HCT116 (cell line): ENCODE measurements around the gene COA1. TPM values are rescaled to one million over a fixed set of nuclear protein-coding genes. Genes with fewer than 3 reads are reported as not detected.

Source experiments
- ATAC-seq: fragments of 200-7000 bp; cut with Tn5 transposase; 2 replicates; pipeline ENCODE4 v1.9.1; 2020; ENCODE audit warnings: mild to moderate bottlenecking, moderate library complexity
- BruUV-seq: library from RNA; stranded (reverse); fragments of 400-500 nt; replicated peaks from 2 replicates; lab custom pipeline; 2021; lab: Mats Ljungman, UMichigan
- CTCF ChIA-PET: fragments of 300-600 bp; sonication (Branson Sonifier 250); formaldehyde crosslinking; loops from one replicate; lab custom pipeline; 2021; ENCODE audit warnings: antibody characterized with exemption; lab: Charles Lee
- POLR2A ChIA-PET: fragments of 300-600, 350-600 bp; sonication (Branson Sonifier 250); formaldehyde crosslinking; loops from one replicate; lab custom pipeline; 2021; ENCODE audit warnings: antibody characterized with exemption; lab: Charles Lee
- RAD21 ChIA-PET, 2 experiments: fragments of 300-600 bp; sonication (Branson Sonifier 250); formaldehyde crosslinking; loops; one replicate each; lab custom pipeline; 2023; ENCODE audit warnings: low total read pairs in 2 of 2; ENCODE audit not compliant: uncharacterized antibody in 2 of 2, unreplicated experiment in 2 of 2, low non-redundant PET in 1 of 2; lab: Charles Lee
- DNase-seq: peaks from one replicate; pipeline ENCODE4 v3.0.0-alpha.2; 2010; ENCODE audit warnings: low read depth, low spot score
- H2AFZ ChIP-seq: fragments of 200-600 bp; shearing (Covaris generic), sonication (generic); 2 replicates; pipeline ENCODE4 v1.6.1; 2017; ENCODE audit warnings: low read depth, mixed run types, mixed read lengths, antibody characterized with exemption, low read length; ENCODE audit not compliant: poor library complexity, severe bottlenecking
- H3K27ac ChIP-seq: 2 replicates; pipeline ENCODE4 v1.5.1; 2012; ENCODE audit warnings: low read depth, low read length
- H3K27me3 ChIP-seq: fragments of 200-600 bp; sonication (generic); 2 replicates; pipeline ENCODE4 v1.6.1; 2016; ENCODE audit warnings: mixed run types, low read length, mixed read lengths; ENCODE audit not compliant: insufficient read depth
- H3K36me3 ChIP-seq, 2 experiments: fragments of 200-500 bp in 1 of 2; fragments of 200-600 bp in 1 of 2; sonication (Bioruptor generic) in 1 of 2; sonication (generic) in 1 of 2; 2 replicates each; pipeline versions ENCODE4 v1.5.1 to v1.6.1; 2014 to 2016; ENCODE audit warnings: low read length in 2 of 2, inconsistent platforms in 1 of 2, mixed read lengths in 1 of 2, mixed run types in 1 of 2; ENCODE audit not compliant: insufficient read depth in 2 of 2, control insufficient read depth in 1 of 2
- H3K4me1 ChIP-seq, 2 experiments: fragments of 200-600 bp in 1 of 2; sonication (generic) in 1 of 2; 2 replicates each; pipeline versions ENCODE4 v1.5.1 to v1.6.1; 2012 to 2017; ENCODE audit warnings: low read length in 2 of 2, inconsistent platforms in 1 of 2, mild to moderate bottlenecking in 1 of 2, mixed read lengths in 1 of 2, mixed run types in 1 of 2, moderate library complexity in 1 of 2; ENCODE audit not compliant: insufficient read depth in 2 of 2, control insufficient read depth in 1 of 2
- H3K4me2 ChIP-seq: fragments of 200-600 bp; sonication (generic); 2 replicates; pipeline ENCODE4 v1.6.1; 2017; ENCODE audit warnings: mixed run types, low read length, mixed read lengths
- H3K4me3 ChIP-seq, 2 experiments: fragments of 200-600 bp in 1 of 2; sonication (generic) in 1 of 2; replicated peaks in 1 of 2; 2 replicates each; pipeline ENCODE4 v1.5.1; 2011 to 2016; ENCODE audit warnings: low read length in 2 of 2, control low read depth in 1 of 2, low read depth in 1 of 2, mild to moderate bottlenecking in 1 of 2, mixed read lengths in 1 of 2, mixed run types in 1 of 2
- H3K79me2 ChIP-seq: fragments of 200-600 bp; sonication (generic); 2 replicates; pipeline ENCODE4 v1.6.1; 2017; ENCODE audit warnings: mild to moderate bottlenecking, mixed run types, low read length, moderate library complexity, mixed read lengths; ENCODE audit not compliant: insufficient read depth
- H3K9ac ChIP-seq: fragments of 200-600 bp; sonication (generic); 2 replicates; pipeline ENCODE4 v1.6.1; 2016; ENCODE audit warnings: low read length, mixed read lengths
- H3K9me2 ChIP-seq: fragments of 200-600 bp; sonication (generic), shearing (Covaris generic); 2 replicates; pipeline ENCODE4 v1.6.1; 2017; ENCODE audit warnings: mixed run types, mild to moderate bottlenecking, moderate library complexity; ENCODE audit not compliant: insufficient read depth
- H3K9me3 ChIP-seq, 2 experiments: fragments of 200-500 bp in 1 of 2; fragments of 200-600 bp in 1 of 2; sonication (Bioruptor generic) in 1 of 2; sonication (generic) in 1 of 2; 2 replicates each; pipeline ENCODE4 v1.6.1; 2014 to 2017; ENCODE audit warnings: low read length in 2 of 2, mixed read lengths in 2 of 2, inconsistent platforms in 1 of 2, low read depth in 1 of 2, mild to moderate bottlenecking in 1 of 2, mixed run types in 1 of 2, moderate library complexity in 1 of 2; ENCODE audit not compliant: control insufficient read depth in 1 of 2, insufficient read depth in 1 of 2
- H4K20me1 ChIP-seq: fragments of 200-600 bp; sonication (generic), shearing (Covaris generic); 2 replicates; pipeline ENCODE4 v1.6.1; 2017; ENCODE audit warnings: mixed run types, mild to moderate bottlenecking, moderate library complexity; ENCODE audit not compliant: insufficient read depth
- CBX3 ChIP-seq: IDR thresholded peaks from 2 replicates; pipeline ENCODE4 v1.6.1; 2012; ENCODE audit warnings: low read depth
- CTCF ChIP-seq, 3 experiments: fragments of 200-600 bp in 1 of 3; sonication (generic) in 1 of 3; IDR thresholded peaks in 2 of 3; conservative IDR thresholded peaks in 1 of 3; 2 replicates each; pipeline ENCODE4 v1.5.1; 2012 to 2017; ENCODE audit warnings: low read depth in 2 of 3, low read length in 2 of 3, antibody characterized with exemption in 1 of 3, borderline replicate concordance in 1 of 3, control low read depth in 1 of 3, mild to moderate bottlenecking in 1 of 3, mixed read lengths in 1 of 3, mixed run types in 1 of 3, moderate library complexity in 1 of 3; ENCODE audit not compliant: insufficient read depth in 1 of 3
- EGR1 ChIP-seq: IDR thresholded peaks from 2 replicates; pipeline ENCODE4 v1.6.1; 2012; ENCODE audit warnings: low read depth
- ELF1 ChIP-seq: IDR thresholded peaks from 2 replicates; pipeline ENCODE4 v1.6.1; 2012; ENCODE audit warnings: low read depth, borderline replicate concordance
- FOSL1 ChIP-seq: IDR thresholded peaks from 2 replicates; pipeline ENCODE4 v1.6.1; 2012; ENCODE audit warnings: low read depth
- POLR2A ChIP-seq: IDR thresholded peaks from 2 replicates; pipeline ENCODE4 v1.7.0; 2011; ENCODE audit warnings: borderline replicate concordance; ENCODE audit not compliant: insufficient read depth, insufficient read length; ENCODE audit errors: extremely low read depth
- POLR2AphosphoS5 ChIP-seq: IDR thresholded peaks from 2 replicates; pipeline ENCODE4 v1.6.1; 2011; ENCODE audit warnings: mild to moderate bottlenecking, low read depth, low read length, moderate library complexity
- RAD21 ChIP-seq: IDR thresholded peaks from 2 replicates; pipeline ENCODE4 v1.6.1; 2012; ENCODE audit warnings: low read depth, mild to moderate bottlenecking
- REST ChIP-seq: IDR thresholded peaks from 2 replicates; pipeline ENCODE4 v1.6.1; 2012; ENCODE audit warnings: low read depth
- SP1 ChIP-seq: IDR thresholded peaks from 2 replicates; pipeline ENCODE4 v1.6.1; 2012; ENCODE audit warnings: low read depth
- SRF ChIP-seq: IDR thresholded peaks from 2 replicates; pipeline ENCODE4 v1.6.1; 2012; ENCODE audit warnings: low read depth
- ZBTB33 ChIP-seq: IDR thresholded peaks from 2 replicates; pipeline ENCODE4 v1.6.1; 2011; ENCODE audit warnings: mild to moderate bottlenecking, low read length, moderate library complexity; ENCODE audit not compliant: insufficient replicate concordance; ENCODE audit errors: extremely low read depth
- ZFX ChIP-seq: fragments of 450-650 bp; IDR thresholded peaks from 2 replicates; pipeline ENCODE4 v1.6.1; 2017
- ZNF274 ChIP-seq: fragments of 200-500 bp; sonication (Bioruptor generic); IDR thresholded peaks from 2 replicates; pipeline ENCODE4 v1.6.1; 2014; ENCODE audit warnings: mild to moderate bottlenecking, low read depth, low read length, inconsistent platforms
- intact Hi-C: fragments of 100-400 bp; cut with micrococcal nuclease; formaldehyde crosslinking; loops from 2 replicates; pipeline ENCODE4 v1.10.0; 2022
- total RNA-seq: library from RNA; stranded (reverse); gene quantifications from one replicate; pipeline ENCODE4 v1.2.1, GENCODE V29; 2021; ENCODE audit not compliant: unreplicated experiment

COA1 gene
- total RNA-seq, 1 experiment from 2014 or later: 78.5 TPM

- no peak for TF ChIP-seq REST
- TF ChIP-seq FOSL1: no peak
Measured at GRCh38 chr7:43634384-43634783, 94.9 kb downstream of the COA1 start (continued).

GRCh38 chr7:43632746-43633145, 96.6 kb downstream of the COA1 start:
- Histone ChIP-seq H3K9ac (no peak overlapping the region), H3K27me3 (no peaks in the 10 kb centered on the region), H3K79me2 (no peaks in the 10 kb centered on the region; the same call in 1 of the 2 replicates), H2AFZ (no peak overlapping the region), H3K4me2 (no peak overlapping the region), H3K27ac (no peak overlapping the region), H3K36me3 (peaks cover 32 to 48% of the 10 kb centered on the region in 2 experiments), H3K9me2 (no peaks in the 10 kb centered on the region), H3K9me3 (no peaks in the 10 kb centered on the region), H3K4me1 (peaks cover 2 to 5% of the 10 kb centered on the region in 2 experiments; a peak in 1 of 4 replicates), H4K20me1 (no peaks in the 10 kb centered on the region), H3K4me3 (no peak overlapping the region)
- DNase-seq (no peak), ATAC-seq (no peak)
- intact Hi-C loops: no loop called here
- POLR2A ChIA-PET: no interaction called here
- CTCF ChIA-PET: interaction anchor here (0.6 to 1.8 kb wide), 2 partner anchors 50 to 89 kb away, joined by 3 to 7 read pairs; partner anchors contain the start of gene STK17A
- no TSS peak for BruUV-seq
- RAD21 ChIA-PET: no interaction called here
- no peak for TF ChIP-seq CTCF (IDR thresholded peaks at IDR 0.05 in 2 of 3, conservative IDR thresholded peaks at IDR 0.05 in 1 of 3; ENCODE audit: borderline replicate concordance in 1 of 3, insufficient read depth in 1 of 3, low read depth in 2 of 3, low read length in 2 of 3)
- TF ChIP-seq SRF: no peak
- TF ChIP-seq ZBTB33: no peak
- TF ChIP-seq REST: no peak
- TF ChIP-seq POLR2AphosphoS5: no peak
- TF ChIP-seq CBX3: no peak
- TF ChIP-seq SP1: no peak
- no peak for TF ChIP-seq ZNF274
- no peak for TF ChIP-seq POLR2A
- no peak for TF ChIP-seq FOSL1
- no peak for TF ChIP-seq EGR1
- no peak for TF ChIP-seq ELF1
- TF ChIP-seq ZFX: no peak
- no peak for TF ChIP-seq RAD21
